A673 (cell line): Measurements from ENCODE around the gene SF3B5. TPM values are rescaled to one million over a fixed set of nuclear protein-coding genes. Genes with fewer than 3 reads are reported as not detected.

Experiments
- BruUV-seq: library from RNA; stranded (reverse); fragments of 400-500 nt; replicated peaks from 2 replicates; lab custom pipeline; 2021; lab: Mats Ljungman, UMichigan
- CTCF ChIA-PET: fragments of 300-600 bp; sonication (Branson Sonifier 250); formaldehyde crosslinking; loops from one replicate; lab custom pipeline; 2022; ENCODE audit warnings: antibody characterized with exemption; lab: Charles Lee
- POLR2A ChIA-PET: fragments of 300-600 bp; sonication (Branson Sonifier 250); formaldehyde crosslinking; loops from one replicate; lab custom pipeline; 2022; ENCODE audit warnings: antibody characterized with exemption; ENCODE audit not compliant: low non-redundant PET; lab: Charles Lee
- DNase-seq: peaks from one replicate; pipeline ENCODE4 v3.0.0-alpha.2; 2015; ENCODE audit warnings: low spot score
- H3K27ac ChIP-seq: fragments of 200-600 bp; sonication (generic); 2 replicates; pipeline ENCODE4 v1.5.1; 2016; ENCODE audit warnings: mixed run types, low read depth, mild to moderate bottlenecking, mixed read lengths, antibody characterized with exemption, low read length; ENCODE audit not compliant: poor library complexity, severe bottlenecking
- H3K27me3 ChIP-seq: fragments of 200-600 bp; sonication (generic); replicated peaks from 2 replicates; pipeline ENCODE4 v1.6.1; 2017; ENCODE audit warnings: mixed run types, low read depth, mild to moderate bottlenecking, mixed read lengths, antibody characterized with exemption, low read length; ENCODE audit not compliant: insufficient read depth, poor library complexity
- H3K36me3 ChIP-seq: fragments of 200-600 bp; sonication (generic); 2 replicates; pipeline ENCODE4 v1.6.1; 2016; ENCODE audit warnings: mixed run types, mild to moderate bottlenecking, mixed read lengths, antibody characterized with exemption, low read length; ENCODE audit not compliant: insufficient read depth, poor library complexity, severe bottlenecking
- H3K4me1 ChIP-seq: fragments of 200-600 bp; sonication (generic); 2 replicates; pipeline ENCODE4 v1.6.1; 2017; ENCODE audit warnings: mixed run types, mild to moderate bottlenecking, mixed read lengths, antibody characterized with exemption, low read length; ENCODE audit not compliant: insufficient read depth, poor library complexity, severe bottlenecking
- H3K4me3 ChIP-seq: fragments of 200-600 bp; sonication (generic); 2 replicates; pipeline ENCODE4 v1.5.1; 2016; ENCODE audit warnings: low read depth, mixed run types, mild to moderate bottlenecking, mixed read lengths, low read length; ENCODE audit not compliant: poor library complexity, severe bottlenecking
- H3K9me3 ChIP-seq: fragments of 200-600 bp; sonication (generic); 2 replicates; pipeline ENCODE4 v1.6.1; 2016; ENCODE audit warnings: mixed run types, low read depth, mild to moderate bottlenecking, mixed read lengths, antibody characterized with exemption, low read length; ENCODE audit not compliant: poor library complexity, severe bottlenecking
- CTCF ChIP-seq: fragments of 300-800, 200-600 bp; sonication (generic); conservative IDR thresholded peaks from 2 replicates; pipeline ENCODE4 v1.5.1; 2017; ENCODE audit warnings: low read depth, mild to moderate bottlenecking, antibody characterized with exemption, low read length, moderate library complexity, mixed read lengths
- EZH2 ChIP-seq: fragments of 200-600 bp; sonication (generic); IDR thresholded peaks from 2 replicates; pipeline ENCODE4 v1.6.1; 2017; ENCODE audit warnings: borderline replicate concordance, low read depth, mild to moderate bottlenecking, mixed read lengths, antibody characterized with exemption, low read length; ENCODE audit not compliant: poor library complexity, severe bottlenecking
- intact Hi-C: fragments of 100-400 bp; cut with micrococcal nuclease; formaldehyde crosslinking; loops from one replicate; pipeline ENCODE4 v1.10.0; 2022; ENCODE audit not compliant: unreplicated experiment
- total RNA-seq: library from RNA; stranded (reverse); gene quantifications from 2 replicates; pipeline ENCODE4 v1.2.3, GENCODE V29; 2021

The SF3B5 gene
- total RNA-seq, 1 experiment from 2014 or later: 135 TPM

DNA sequence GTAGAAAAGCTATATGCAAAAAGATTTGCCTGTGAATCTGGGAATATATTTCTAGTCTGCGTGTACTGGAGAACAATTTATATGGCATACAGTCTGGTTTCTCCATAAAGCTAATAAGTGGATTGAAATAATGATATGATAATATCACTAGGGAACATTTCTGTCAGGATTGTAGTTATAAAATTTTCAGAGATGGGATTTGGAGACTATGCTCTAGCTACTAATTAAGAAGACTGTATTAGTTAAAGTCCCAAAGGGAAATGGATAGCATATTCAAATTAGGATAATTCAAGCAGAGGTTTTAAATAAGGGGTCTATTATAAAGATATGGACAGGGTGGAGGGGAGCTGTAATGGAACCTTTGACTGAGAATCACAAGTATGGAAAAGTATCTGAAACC, 47.7 kb upstream of the SF3B5 start:
- TF ChIP-seq EZH2 (no peak), CTCF (no peak)
- Histone ChIP-seq H3K27me3 (no peaks in the 10 kb centered on the region), H3K27ac (no peak overlapping the region), H3K4me1 (no peaks in the 10 kb centered on the region), H3K36me3 (no peaks in the 10 kb centered on the region), H3K9me3 (no peaks in the 10 kb centered on the region), H3K4me3 (no peak overlapping the region)
- intact Hi-C loops: no loop called here
- POLR2A ChIA-PET: no interaction called here
- no TSS peak for BruUV-seq
- CTCF ChIA-PET: no interaction called here
- DNase-seq: no peak

DNA sequence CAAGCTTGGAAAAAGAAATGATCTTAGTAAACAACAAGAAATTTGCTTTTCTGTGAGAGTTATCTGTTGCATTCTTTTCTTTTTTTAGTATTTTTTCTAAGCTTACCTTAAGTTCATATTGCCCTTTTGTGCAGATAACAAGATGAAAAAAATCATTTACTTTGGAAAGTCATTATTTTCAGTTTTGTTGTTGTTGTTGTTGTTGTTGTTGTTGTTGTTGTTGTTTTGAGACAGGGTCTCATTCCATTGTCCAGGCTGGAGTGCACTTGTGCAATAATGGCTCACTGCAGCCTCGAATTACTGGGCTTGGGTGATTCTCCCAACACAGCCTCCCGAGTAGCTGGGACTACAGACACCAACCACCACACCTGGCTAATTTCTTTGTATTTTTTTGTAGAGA, 46.1 kb upstream of the SF3B5 start:
- TF ChIP-seq CTCF (no peak), EZH2 (no peak)
- H3K27me3 ChIP-seq: no peaks in the 10 kb centered on the region
- H3K36me3 ChIP-seq: no peaks in the 10 kb centered on the region
- intact Hi-C loops: no loop called here
- no peak for DNase-seq
- BruUV-seq: no TSS peak
- CTCF ChIA-PET: no interaction called here
- no peak overlapping the region for H3K4me3 ChIP-seq
- POLR2A ChIA-PET: no interaction called here
- no peaks in the 10 kb centered on the region for H3K9me3 ChIP-seq
- no peaks in the 10 kb centered on the region for H3K4me1 ChIP-seq
- no peak overlapping the region for H3K27ac ChIP-seq

- DNase-seq: no peak
- Histone ChIP-seq H3K4me3 (no peak overlapping the region), H3K36me3 (no peaks in the 10 kb centered on the region), H3K27ac (no peak overlapping the region), H3K27me3 (no peaks in the 10 kb centered on the region), H3K9me3 (no peaks in the 10 kb centered on the region), H3K4me1 (no peaks in the 10 kb centered on the region)
- CTCF ChIA-PET: no interaction called here
- intact Hi-C loops: no loop called here
- BruUV-seq: no TSS peak
- TF ChIP-seq CTCF (no peak), EZH2 (no peak)
- POLR2A ChIA-PET: no interaction called here
Measured at GRCh38 chr6:144140867-144141266, 45.5 kb upstream of the SF3B5 start.
